Right lobe of liver (tissue), 6 donors: ENCODE results near the gene ZNF778. TPM values are rescaled to one million over a fixed set of nuclear protein-coding genes. Genes with fewer than 3 reads are reported as not detected.
A peak's percentile ranks its signal among the peaks of the same experiment; 100 is the strongest.

Source experiments
- ATAC-seq, 4 donors: fragments of 200-7000 bp; cut with Tn5 transposase; one replicate each; pipeline ENCODE4 v1.9.1; 2020; ENCODE audit warnings: mild to moderate bottlenecking in 4 of 4, moderate library complexity in 4 of 4
- DNase-seq, 3 donors: peaks; one replicate each; pipeline ENCODE4 v3.0.0-alpha.2; 2020
- H3K27ac ChIP-seq, 3 donors: fragments of 200-600 bp; one replicate each; pipeline ENCODE4 v1.8.0; 2022
- H3K27me3 ChIP-seq, 2 donors: fragments of 200-600 bp; one replicate each; pipeline ENCODE4 v1.8.0; 2022
- H3K36me3 ChIP-seq, 4 donors: fragments of 200-600 bp; sonication (generic) in 1 of 4; one replicate each; pipeline versions ENCODE4 v1.5.1 to v1.8.0; 2017 to 2022; ENCODE audit warnings: control low read depth in 1 of 4
- H3K4me1 ChIP-seq, 4 donors: fragments of 200-600 bp; sonication (generic) in 1 of 4; one replicate each; pipeline versions ENCODE4 v1.5.1 to v1.8.0; 2017 to 2022; ENCODE audit warnings: control low read depth in 1 of 4
- H3K4me3 ChIP-seq, 3 donors: fragments of 200-600 bp; one replicate each; pipeline ENCODE4 v1.8.0; 2022
- H3K9me3 ChIP-seq, 4 donors: fragments of 200-600 bp; sonication (generic) in 1 of 4; one replicate each; pipeline versions ENCODE4 v1.5.1 to v1.8.0; 2017 to 2022; ENCODE audit warnings: control low read depth in 1 of 4
- POLR2A ChIP-seq: fragments of 450-650 bp; IDR thresholded peaks from one replicate; pipeline ENCODE4 v1.6.1; 2017; ENCODE audit warnings: antibody characterized with exemption, mild to moderate bottlenecking
- WGBS: methylation state at CpG from one replicate; pipeline ENCODE4 v1.1.6; 2018; ENCODE audit warnings: low coverage, low lambda C conversion rate; ENCODE audit not compliant: insufficient coverage; ENCODE audit errors: missing lambda C conversion rate; 5-methylcytosine and 5-hydroxymethylcytosine counted together
- intact Hi-C, 2 donors: fragments of 100-400 bp; cut with DNase I; formaldehyde crosslinking; loops; one replicate each; pipeline versions ENCODE4 v1.11.2 to v1.14.1; 2022
- total RNA-seq, 6 experiments: library from RNA; depleted of rRNA in 2 of 6; stranded (reverse); fragments of >200 nt in 2 of 6; fragmentation: NEBNext Ultra II Directional in 3 of 6; extraction: Animal tissue kit (Norgen Biotek cat#: 25700) in 3 of 6; gene quantifications; one replicate each; pipeline versions ENCODE4 v1.1.0 to v1.2.4, GENCODE V29; 2016 to 2023
- TF ChIP-seq, protein P1 (sequence below), 4 donors: fragments of 200-600 bp in 3 of 4; fragments of 450-650 bp in 1 of 4; IDR thresholded peaks; one replicate each; pipeline versions ENCODE4 v1.5.1 to v1.8.0; 2016 to 2022; ENCODE audit warnings: antibody characterized with exemption in 4 of 4, mild to moderate bottlenecking in 2 of 4
- donor health status: DM: no; HTN: yes; CAD: no.
- donor health status: DM: no; HTN: no; CAD: no.
- donor health status: DM: no; HTN: no; CAD: no.
- donor health status: DM: no; HTN: yes; CAD: no.
- donor health status: DM: no; HTN: yes; CAD: no.

The ZNF778 gene
- total RNA-seq, 6 experiments from 2014 or later: 2.3 to 11.2 (median 3.1) TPM

DNA sequence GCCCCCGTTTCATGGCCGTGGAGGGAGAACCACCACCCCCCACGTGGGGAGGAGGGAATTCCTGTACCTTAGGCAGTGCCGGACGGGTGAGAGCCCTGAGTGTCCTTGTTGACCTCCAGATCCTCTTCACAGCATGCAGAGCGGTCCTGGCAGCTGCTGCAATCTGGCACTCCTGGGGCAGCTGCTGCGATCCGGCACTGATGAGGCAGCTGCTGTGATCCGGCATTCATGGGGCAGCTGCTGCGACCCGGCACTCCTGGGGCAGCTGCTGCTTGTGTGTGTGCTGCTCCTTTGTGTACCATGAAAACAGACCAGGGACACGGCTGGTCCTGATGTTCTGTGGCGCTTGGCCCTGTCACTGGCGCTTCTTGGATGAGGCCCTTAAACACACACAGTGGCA lies 12.8 kb downstream of the ZNF778 start:
- H3K9me3 ChIP-seq: peaks cover 0 to 6% (median 0%) of the 10 kb centered on the region in 4 donors
- ATAC-seq (no peak), DNase-seq (no peak)
- H3K27me3 ChIP-seq: no peaks in the 10 kb centered on the region
- H3K36me3 ChIP-seq: peaks cover 0 to 20% (median 16%) of the 10 kb centered on the region in 4 donors
- TF ChIP-seq, protein P1, sequence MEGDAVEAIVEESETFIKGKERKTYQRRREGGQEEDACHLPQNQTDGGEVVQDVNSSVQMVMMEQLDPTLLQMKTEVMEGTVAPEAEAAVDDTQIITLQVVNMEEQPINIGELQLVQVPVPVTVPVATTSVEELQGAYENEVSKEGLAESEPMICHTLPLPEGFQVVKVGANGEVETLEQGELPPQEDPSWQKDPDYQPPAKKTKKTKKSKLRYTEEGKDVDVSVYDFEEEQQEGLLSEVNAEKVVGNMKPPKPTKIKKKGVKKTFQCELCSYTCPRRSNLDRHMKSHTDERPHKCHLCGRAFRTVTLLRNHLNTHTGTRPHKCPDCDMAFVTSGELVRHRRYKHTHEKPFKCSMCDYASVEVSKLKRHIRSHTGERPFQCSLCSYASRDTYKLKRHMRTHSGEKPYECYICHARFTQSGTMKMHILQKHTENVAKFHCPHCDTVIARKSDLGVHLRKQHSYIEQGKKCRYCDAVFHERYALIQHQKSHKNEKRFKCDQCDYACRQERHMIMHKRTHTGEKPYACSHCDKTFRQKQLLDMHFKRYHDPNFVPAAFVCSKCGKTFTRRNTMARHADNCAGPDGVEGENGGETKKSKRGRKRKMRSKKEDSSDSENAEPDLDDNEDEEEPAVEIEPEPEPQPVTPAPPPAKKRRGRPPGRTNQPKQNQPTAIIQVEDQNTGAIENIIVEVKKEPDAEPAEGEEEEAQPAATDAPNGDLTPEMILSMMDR (IDR thresholded peaks at IDR 0.05): no peak
- TF ChIP-seq POLR2A: no peak
- H3K4me3 ChIP-seq: no peak overlapping the region
- 80% methylated on average over 2 of the region's 14 CpGs for WGBS
- H3K4me1 ChIP-seq: peaks cover 0 to 13% (median 4%) of the 10 kb centered on the region in 4 donors
- intact Hi-C loops: no loop called here
- H3K27ac ChIP-seq: no peak overlapping the region

DNA sequence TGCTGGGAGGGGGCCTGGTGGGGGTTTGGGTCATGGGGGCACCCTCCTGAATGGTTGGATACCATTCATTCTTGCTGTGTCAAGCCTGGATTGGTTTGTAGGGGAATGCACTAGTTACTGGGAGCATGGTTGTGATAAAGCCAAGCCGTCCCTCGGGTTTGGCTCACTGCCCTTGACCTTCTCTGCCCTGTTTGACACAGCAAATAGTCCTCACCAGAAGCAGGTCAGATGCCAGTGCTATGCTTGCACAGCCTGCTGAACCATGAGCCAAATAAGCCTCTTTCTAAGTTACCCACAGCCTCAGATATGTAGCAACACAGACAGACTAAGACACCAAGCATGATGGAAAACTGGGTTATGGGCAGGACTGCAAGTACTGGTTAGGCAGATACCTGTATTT lies 14.6 kb downstream of the ZNF778 start:
- DNase-seq (peak; percentile 72 to 92 (median 83)), ATAC-seq (peak; percentile 97 to 99 (median 98))
- intact Hi-C loops: no loop called here
- peaks cover 0 to 9% (median 4%) of the 10 kb centered on the region in 4 donors for H3K36me3 ChIP-seq
- 0% methylated on average over 2 of the region's 2 CpGs for WGBS
- no peak for TF ChIP-seq POLR2A
- TF ChIP-seq, protein P1 (IDR thresholded peaks at IDR 0.05): no peak
- H3K27me3 ChIP-seq: no peaks in the 10 kb centered on the region
- H3K4me3 ChIP-seq: no peak overlapping the region
- H3K9me3 ChIP-seq: peaks cover 0 to 4% (median 0%) of the 10 kb centered on the region in 4 donors
- H3K4me1 ChIP-seq: peaks cover 0 to 13% (median 4%) of the 10 kb centered on the region in 4 donors
- H3K27ac ChIP-seq: peak overlapping the region in 1 of 3 donors; percentile 24

DNA sequence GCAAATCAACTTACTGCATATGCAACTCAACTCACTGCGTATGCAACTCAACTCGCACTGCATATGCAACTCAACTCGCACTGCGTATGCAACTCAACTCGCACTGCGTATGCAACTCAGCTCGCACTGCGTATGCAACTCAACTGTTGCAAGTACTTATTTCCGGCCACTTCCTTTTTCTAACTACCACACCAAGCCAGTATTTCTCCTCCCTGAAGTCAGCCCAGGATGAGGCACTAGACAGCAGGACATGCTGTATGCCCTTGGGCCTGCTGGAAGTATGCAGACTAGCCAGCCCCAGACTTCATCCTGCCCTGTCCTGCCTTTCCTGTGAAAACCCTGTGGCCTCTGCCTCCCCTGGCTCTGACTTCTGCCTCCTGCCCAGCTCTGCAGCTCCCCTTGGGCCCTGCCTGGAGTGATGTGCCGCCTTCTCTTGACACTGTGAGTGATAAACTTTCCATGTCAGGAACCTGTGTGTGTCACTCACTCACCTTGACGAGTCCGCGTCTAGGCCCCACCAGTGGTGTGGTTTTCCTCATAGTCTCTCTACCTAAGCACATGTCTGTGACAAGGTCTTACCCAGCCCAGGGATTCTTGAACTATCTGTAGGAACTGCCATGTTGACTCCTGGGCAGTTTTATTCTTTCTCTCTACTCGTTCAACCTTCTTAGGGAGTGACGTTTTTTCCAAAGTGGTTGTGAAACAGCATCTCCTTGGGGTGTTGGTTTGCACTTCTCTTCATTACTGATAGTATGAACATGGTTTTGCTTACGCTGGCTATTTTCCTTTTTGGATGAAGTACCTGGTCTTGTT lies 16.4 kb downstream of the ZNF778 start:
- 91% methylated on average over 11 of the region's 16 CpGs for WGBS
- no peak for TF ChIP-seq POLR2A
- TF ChIP-seq, protein P1 (IDR thresholded peaks at IDR 0.05): no peak
- intact Hi-C loops: no loop called here
- DNase-seq: no peak
- Histone ChIP-seq H3K27ac (no peak overlapping the region), H3K4me3 (no peak overlapping the region), H3K9me3 (no peaks in the 10 kb centered on the region), H3K27me3 (no peaks in the 10 kb centered on the region), H3K4me1 (peaks cover 0 to 13% (median 4%) of the 10 kb centered on the region in 4 donors), H3K36me3 (no peaks in the 10 kb centered on the region)
- ATAC-seq: no peak

DNA sequence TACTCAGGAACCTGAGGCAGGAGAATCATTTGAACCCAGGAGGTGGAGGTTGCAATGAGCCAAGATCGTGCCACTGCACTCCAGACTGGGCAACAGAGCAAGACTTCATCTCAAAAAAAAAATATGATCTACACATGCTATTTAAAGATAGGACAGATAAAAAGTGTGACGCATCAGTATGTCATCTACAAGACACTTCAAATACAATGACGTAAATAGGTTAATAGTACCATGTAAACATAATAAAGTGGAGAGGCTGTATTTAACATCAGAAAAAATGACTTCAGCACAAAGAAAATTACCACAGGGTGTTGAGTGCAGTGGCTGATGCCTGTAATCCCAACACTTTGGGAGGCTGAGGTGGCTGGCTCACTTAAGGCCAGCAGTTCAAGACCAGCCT lies 20.2 kb downstream of the ZNF778 start:
- peaks cover 0 to 5% (median 0%) of the 10 kb centered on the region in 4 donors for H3K4me1 ChIP-seq
- intact Hi-C loops: no loop called here
- H3K36me3 ChIP-seq: no peaks in the 10 kb centered on the region
- no peak for TF ChIP-seq POLR2A
- TF ChIP-seq, protein P1 (IDR thresholded peaks at IDR 0.05): no peak
- no peaks in the 10 kb centered on the region for H3K27me3 ChIP-seq
- no peaks in the 10 kb centered on the region for H3K9me3 ChIP-seq
- H3K4me3 ChIP-seq: no peak overlapping the region
- ATAC-seq (no peak), DNase-seq (no peak)
- 79% methylated on average over 3 of the region's 3 CpGs for WGBS
- H3K27ac ChIP-seq: no peak overlapping the region
